GM12864 (cell line): ENCODE measurements around the gene SFRP4.

Source experiments
- DNase-seq: peaks from one replicate; pipeline ENCODE4 v3.0.0-alpha.2; 2011; ENCODE audit warnings: low read depth
- H3K4me3 ChIP-seq: 2 replicates; pipeline ENCODE4 v1.5.1; 2011; ENCODE audit warnings: mild to moderate bottlenecking, low read depth, low read length, control low read depth
- TF ChIP-seq, protein P1 (sequence below): IDR thresholded peaks from 2 replicates; pipeline ENCODE4 v1.5.1; 2011; ENCODE audit warnings: low read depth, mild to moderate bottlenecking, moderate library complexity, low read length, control low read depth, inconsistent platforms; ENCODE audit errors: missing control alignments

SFRP4 gene

DNA sequence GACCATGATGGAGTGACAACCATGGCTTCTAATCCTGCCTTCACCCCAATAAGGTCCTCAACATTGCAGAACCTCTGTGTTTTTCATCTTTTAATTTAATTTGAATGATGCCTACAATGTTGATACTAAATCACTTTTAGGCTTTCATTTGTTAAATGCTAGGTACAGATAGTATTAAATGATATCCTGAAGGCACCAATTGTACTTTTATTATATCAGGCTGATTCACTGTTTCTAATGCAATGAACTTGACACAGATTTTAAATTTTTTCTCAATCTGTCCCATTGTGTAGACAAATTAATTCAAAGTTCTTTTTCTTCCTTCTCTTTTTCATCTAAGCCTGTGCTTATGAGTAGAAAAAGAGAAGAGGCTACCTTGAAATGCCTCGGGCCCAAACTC lies 9.0 kb upstream of the SFRP4 start:
- TF ChIP-seq, protein P1, sequence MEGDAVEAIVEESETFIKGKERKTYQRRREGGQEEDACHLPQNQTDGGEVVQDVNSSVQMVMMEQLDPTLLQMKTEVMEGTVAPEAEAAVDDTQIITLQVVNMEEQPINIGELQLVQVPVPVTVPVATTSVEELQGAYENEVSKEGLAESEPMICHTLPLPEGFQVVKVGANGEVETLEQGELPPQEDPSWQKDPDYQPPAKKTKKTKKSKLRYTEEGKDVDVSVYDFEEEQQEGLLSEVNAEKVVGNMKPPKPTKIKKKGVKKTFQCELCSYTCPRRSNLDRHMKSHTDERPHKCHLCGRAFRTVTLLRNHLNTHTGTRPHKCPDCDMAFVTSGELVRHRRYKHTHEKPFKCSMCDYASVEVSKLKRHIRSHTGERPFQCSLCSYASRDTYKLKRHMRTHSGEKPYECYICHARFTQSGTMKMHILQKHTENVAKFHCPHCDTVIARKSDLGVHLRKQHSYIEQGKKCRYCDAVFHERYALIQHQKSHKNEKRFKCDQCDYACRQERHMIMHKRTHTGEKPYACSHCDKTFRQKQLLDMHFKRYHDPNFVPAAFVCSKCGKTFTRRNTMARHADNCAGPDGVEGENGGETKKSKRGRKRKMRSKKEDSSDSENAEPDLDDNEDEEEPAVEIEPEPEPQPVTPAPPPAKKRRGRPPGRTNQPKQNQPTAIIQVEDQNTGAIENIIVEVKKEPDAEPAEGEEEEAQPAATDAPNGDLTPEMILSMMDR, result no peak
- no peak for DNase-seq
- H3K4me3 ChIP-seq, result no peak overlapping the region

DNA sequence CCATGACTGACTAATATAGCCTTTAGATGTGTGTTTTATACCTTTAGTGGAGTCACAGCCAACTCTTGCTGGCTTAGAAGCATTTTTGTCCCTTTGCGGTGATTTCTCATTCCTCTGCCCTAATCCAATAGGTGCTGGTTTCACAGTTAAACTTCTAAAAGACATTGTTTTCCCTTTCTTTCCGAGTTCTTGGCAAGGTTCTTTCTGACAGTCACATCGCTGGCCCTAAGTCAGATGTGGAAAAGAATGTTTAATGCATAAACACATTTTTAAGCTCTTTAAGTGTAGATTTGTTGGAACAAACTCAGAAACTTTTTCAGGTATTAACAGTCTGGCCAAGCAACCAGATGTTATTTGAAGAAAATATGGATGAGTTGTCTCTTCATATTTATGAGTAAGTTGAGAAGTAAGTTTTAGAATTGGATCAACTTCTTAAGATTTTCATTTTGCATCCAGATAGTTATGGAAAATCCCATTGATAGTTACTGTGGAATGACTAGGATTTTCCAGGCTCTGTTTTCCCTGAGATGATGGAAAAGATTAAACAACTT lies 7.9 kb upstream of the SFRP4 start:
- TF ChIP-seq, protein P1, result no peak
- DNase-seq, result no peak

DNA sequence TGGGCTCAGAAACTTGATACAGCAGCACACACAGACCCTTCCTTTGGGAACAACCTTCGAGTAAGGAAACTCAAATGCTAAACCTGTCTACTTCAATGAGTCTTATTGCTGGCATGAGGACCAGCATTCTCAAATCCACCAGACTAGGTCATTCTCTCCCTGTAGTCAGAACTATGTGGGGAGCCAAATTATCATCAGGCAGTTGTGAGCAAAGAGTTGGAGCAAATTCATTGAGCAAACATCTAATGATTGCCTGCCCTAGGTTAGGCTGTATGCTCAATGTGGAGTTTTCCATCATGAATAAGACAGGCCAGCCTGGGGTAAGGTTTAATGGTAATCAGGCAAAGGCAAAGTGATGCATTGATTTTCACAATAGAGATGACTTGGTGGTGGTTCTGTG lies 7.4 kb upstream of the SFRP4 start:
- H3K4me3 ChIP-seq, result no peak overlapping the region
- no peak for DNase-seq
- TF ChIP-seq, protein P1, result no peak

More for the DNA sequence above, 7.9 kb upstream of the SFRP4 start:
- no peak overlapping the region for H3K4me3 ChIP-seq

DNA sequence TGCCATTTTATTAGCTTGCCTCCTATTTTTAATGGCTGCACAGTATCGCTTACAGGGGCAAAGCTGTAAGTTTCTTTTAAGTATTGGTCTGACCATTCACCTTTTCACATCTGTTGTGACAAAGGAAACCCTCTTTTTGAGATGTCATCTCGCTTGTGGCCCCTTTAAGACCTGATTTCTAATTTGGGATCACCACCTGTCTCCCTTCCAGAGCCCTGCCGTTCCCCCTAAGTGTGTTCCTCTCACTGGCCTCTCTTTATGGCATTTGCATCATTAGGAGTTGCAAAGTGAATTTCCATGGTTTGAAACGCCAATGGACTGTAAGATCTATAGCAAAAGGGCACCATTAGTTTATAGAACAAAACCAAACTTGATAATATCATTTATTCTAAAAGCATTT lies 5.3 kb upstream of the SFRP4 start:
- H3K4me3 ChIP-seq, result no peak overlapping the region; the same call in 1 of the 2 replicates
- TF ChIP-seq, protein P1, result no peak
- DNase-seq, result no peak

DNA sequence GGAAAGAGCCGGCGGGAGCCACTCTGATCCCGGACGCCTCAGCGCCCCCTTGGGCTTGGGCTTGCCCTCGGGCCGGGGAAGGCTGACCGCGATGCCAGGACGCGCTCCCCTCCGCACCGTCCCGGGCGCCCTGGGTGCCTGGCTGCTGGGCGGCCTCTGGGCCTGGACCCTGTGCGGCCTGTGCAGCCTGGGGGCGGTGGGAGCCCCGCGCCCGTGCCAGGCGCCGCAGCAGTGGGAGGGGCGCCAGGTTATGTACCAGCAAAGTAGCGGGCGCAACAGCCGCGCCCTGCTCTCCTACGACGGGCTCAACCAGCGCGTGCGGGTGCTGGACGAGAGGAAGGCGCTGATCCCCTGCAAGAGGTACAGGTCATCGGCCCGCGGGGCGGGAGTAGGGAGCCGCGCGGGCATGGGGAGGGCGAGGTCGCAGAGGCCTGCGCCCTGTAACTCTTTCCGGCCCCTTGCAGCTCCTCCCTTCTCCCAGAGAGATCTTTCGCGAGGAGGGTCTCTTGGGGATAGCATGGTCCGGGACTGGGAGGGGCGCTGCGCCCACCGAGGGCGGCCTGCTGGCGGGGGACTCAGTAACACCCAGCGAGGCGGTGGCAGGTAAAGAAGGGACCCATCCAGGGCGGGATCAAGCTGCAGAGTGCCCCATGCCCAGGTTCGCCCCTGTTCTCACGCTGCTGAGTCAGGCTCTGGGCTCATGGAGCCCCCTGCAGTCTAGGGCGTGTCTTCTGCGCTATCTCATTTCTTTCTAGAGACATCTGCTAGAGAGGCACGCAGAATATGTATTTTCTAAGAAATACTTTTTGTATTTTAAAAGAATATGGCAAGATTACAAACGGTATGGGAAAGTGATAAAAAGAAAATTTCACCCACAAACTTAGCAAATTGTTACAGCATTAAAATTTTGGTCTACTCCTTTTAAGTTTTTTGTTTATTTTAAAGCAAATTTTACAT lies 4.5 kb upstream of the SFRP4 start:
- DNase-seq, result no peak
- TF ChIP-seq, protein P1, result peak; percentile 11
- H3K4me3 ChIP-seq, result peak overlapping the region; percentile 65

DNA sequence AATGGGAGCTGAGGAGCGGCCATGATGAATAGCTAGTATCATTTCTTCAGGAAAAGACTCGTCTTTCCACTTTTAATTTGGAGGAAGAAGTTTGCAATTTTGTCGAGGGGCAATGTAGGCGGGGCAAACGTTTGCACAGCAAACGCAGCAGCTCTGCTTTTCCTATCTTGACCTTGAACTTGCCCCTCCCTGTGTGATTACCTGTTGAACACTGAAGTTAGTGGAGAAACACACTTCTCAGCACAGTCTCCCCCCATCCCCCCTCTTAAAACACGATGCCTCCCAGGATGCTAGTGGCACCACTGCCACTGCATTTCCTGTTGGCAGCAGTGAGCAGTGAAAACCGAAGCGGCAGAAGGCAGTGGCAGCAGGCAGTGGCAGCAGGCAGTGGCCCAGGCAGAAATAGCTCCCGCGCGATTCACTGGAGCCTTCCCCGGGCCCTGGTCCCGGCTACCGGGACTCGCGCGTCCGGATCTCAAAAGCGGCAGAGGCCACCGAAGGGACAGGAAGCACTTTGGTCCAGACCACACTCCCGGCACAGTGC lies 3.8 kb upstream of the SFRP4 start, which contains the start of gene EPDR1:
Gene EPDR1, plus strand, starts transcription at position 336 of the 544 bp plus-strand sequence. CDS start 300 bp downstream, outside the sequence.
- peak within 1 kb of the TSS; percentile 65 for H3K4me3 ChIP-seq
- DNase-seq, result no peak
- TF ChIP-seq, protein P1, result peak; percentile 27
